Psoas muscle (tissue), 8 donors: ENCODE measurements around the gene TTC27. TPM values are rescaled to one million over a fixed set of nuclear protein-coding genes. Genes with fewer than 3 reads are reported as not detected.

Experiments
- ATAC-seq, 4 donors: fragments of 200-7000 bp; cut with Tn5 transposase; one replicate each; pipeline ENCODE4 v1.9.1; 2020; ENCODE audit warnings: moderate library complexity in 3 of 4, mild to moderate bottlenecking in 2 of 4
- DNase-seq, 2 donors: peaks; one replicate each; pipeline ENCODE4 v3.0.0-alpha.2; 2020
- H3K27ac ChIP-seq: fragments of 200-600 bp; one replicate; pipeline ENCODE4 v1.8.0; 2022
- H3K27me3 ChIP-seq, 3 donors: fragments of 200-600 bp in 1 of 3; one replicate each; pipeline versions ENCODE4 v1.6.1 to v1.8.0; 2013 to 2022; ENCODE audit warnings: low read length in 2 of 3, mild to moderate bottlenecking in 2 of 3, moderate library complexity in 1 of 3; ENCODE audit not compliant: insufficient read depth in 3 of 3
- H3K36me3 ChIP-seq, 2 donors: fragments of 200-600 bp in 1 of 2; one replicate each; pipeline versions ENCODE4 v1.6.1 to v1.8.0; 2013 to 2022; ENCODE audit warnings: low read depth in 1 of 2, mild to moderate bottlenecking in 1 of 2, moderate library complexity in 1 of 2; ENCODE audit not compliant: insufficient read depth in 1 of 2
- H3K4me1 ChIP-seq: fragments of 200-600 bp; one replicate; pipeline ENCODE4 v1.8.0; 2022
- H3K4me3 ChIP-seq: fragments of 200-600 bp; one replicate; pipeline ENCODE4 v1.8.0; 2022; ENCODE audit warnings: mild to moderate bottlenecking
- H3K9me3 ChIP-seq: fragments of 200-600 bp; one replicate; pipeline ENCODE4 v1.8.0; 2022
- CTCF ChIP-seq: fragments of 200-600 bp; IDR thresholded peaks from one replicate; pipeline ENCODE4 v1.8.0; 2022; ENCODE audit warnings: antibody characterized with exemption
- WGBS, 3 donors: extraction: QIAGEN DNeasy Blood & Tissue Kit; methylation state at CpG; one replicate each; pipeline versions ENCODE4 v1.1.6 to v1.1.7; 2013; 5-methylcytosine and 5-hydroxymethylcytosine counted together
- intact Hi-C, 2 donors: fragments of 100-400 bp; cut with DNase I; formaldehyde crosslinking; loops; one replicate each; pipeline versions ENCODE4 v1.11.0 to v1.14.2; 2022
- polyA plus RNA-seq, 3 donors: library from polyadenylated mRNA; stranded (reverse); fragments of 200-250 nt; gene quantifications; one replicate each; pipeline ENCODE4 v1.2.3, GENCODE V29; 2013
- total RNA-seq, 4 donors: library from RNA; stranded (reverse); fragmentation: NEBNext Ultra II Directional in 2 of 4; extraction: Animal tissue kit (Norgen Biotek cat#: 25700) in 2 of 4; gene quantifications; one replicate each; pipeline versions ENCODE4 v1.2.1 to v1.2.4, GENCODE V29; 2021 to 2023
- donor health status: healthy with polysubstance abuse.
- donor health status: DM: no; HTN: no; CAD: no; lungs with moderate emphysema.
- donor health status: Bipolar disorder and iron deficiency.
- donor health status: healthy.
- donor health status: DM: yes; HTN: yes; CAD: no.
- donor health status: DM: no; HTN: no; CAD: no.
- donor health status: DM: no; HTN: no; CAD: no.
- donor health status: DM: yes; HTN: yes; CAD: no.

TTC27 gene
- total and polyA plus RNA-seq, 7 donors: 8.7 to 15.4 (median 12.2) TPM

- WGBS, 3 donors: 93 to 98% (median 95%) methylated on average over 5 of the region's 5 CpGs
- intact Hi-C loops: no loop called here
These were observed 179.8 kb downstream of the TTC27 start for GRCh38 chr2:32807662-32808061.

GRCh38 chr2:32810909-32811495, 183.2 kb downstream of the TTC27 start:
- H3K36me3 ChIP-seq: peaks cover 2 to 15% of the 10 kb centered on the region in 2 donors
- WGBS, 3 donors: 70 to 81% (median 79%) methylated on average over 4 of the region's 4 CpGs
- H3K27me3 ChIP-seq: no peaks in the 10 kb centered on the region
- DNase-seq (no peak), ATAC-seq (no peak)
- intact Hi-C loops: no loop called here
- no peaks in the 10 kb centered on the region for H3K9me3 ChIP-seq
- no peak overlapping the region for H3K27ac ChIP-seq
- H3K4me1 ChIP-seq: no peaks in the 10 kb centered on the region
- TF ChIP-seq CTCF: no peak
- H3K4me3 ChIP-seq: no peak overlapping the region

More at GRCh38 chr2:32807662-32808061, 179.8 kb downstream of the TTC27 start:
- H3K27ac ChIP-seq: no peak overlapping the region
- H3K27me3 ChIP-seq: no peaks in the 10 kb centered on the region
- DNase-seq (no peak), ATAC-seq (no peak)
- H3K4me1 ChIP-seq: no peaks in the 10 kb centered on the region
- no peaks in the 10 kb centered on the region for H3K9me3 ChIP-seq
- no peak overlapping the region for H3K4me3 ChIP-seq
- no peak for TF ChIP-seq CTCF
- H3K36me3 ChIP-seq: peaks cover 0 to 9% of the 10 kb centered on the region in 2 donors

- intact Hi-C loops: no loop called here
- ATAC-seq: no peak
These were observed 183.8 kb downstream of the TTC27 start for GRCh38 chr2:32811696-32812095.

GRCh38 chr2:32812316-32812715, 184.5 kb downstream of the TTC27 start:
- Histone ChIP-seq H3K4me1 (no peaks in the 10 kb centered on the region), H3K27me3 (no peaks in the 10 kb centered on the region), H3K9me3 (no peaks in the 10 kb centered on the region), H3K4me3 (no peak overlapping the region), H3K27ac (no peak overlapping the region), H3K36me3 (peaks cover 2 to 22% of the 10 kb centered on the region in 2 donors)
- no peak for ATAC-seq
- WGBS, 3 donors: 79 to 85% (median 85%) methylated on average over 3 of the region's 3 CpGs
- DNase-seq: no peak
- intact Hi-C loops: no loop called here
- TF ChIP-seq CTCF: no peak

More at GRCh38 chr2:32811696-32812095, 183.8 kb downstream of the TTC27 start:
- Histone ChIP-seq H3K27ac (no peak overlapping the region), H3K9me3 (no peaks in the 10 kb centered on the region), H3K27me3 (no peaks in the 10 kb centered on the region), H3K4me1 (no peaks in the 10 kb centered on the region), H3K36me3 (peaks cover 2 to 16% of the 10 kb centered on the region in 2 donors), H3K4me3 (no peak overlapping the region)
- TF ChIP-seq CTCF: no peak
- DNase-seq: no peak
- 73 to 84% (median 75%) methylated on average over 5 of the region's 5 CpGs for WGBS, 3 donors

GRCh38 chr2:32820088-32820487, 192.2 kb downstream of the TTC27 start:
- H3K4me1 ChIP-seq: peaks cover 14% of the 10 kb centered on the region
- H3K36me3 ChIP-seq: peaks cover 0 to 9% of the 10 kb centered on the region in 2 donors
- H3K27ac ChIP-seq: no peak overlapping the region
- ATAC-seq (no peak), DNase-seq (no peak)
- intact Hi-C loops: loop anchor here in 1 of 2 donors (5.0 kb wide), 1 partner anchor 33 kb away; no protein-coding TSS in a partner anchor
- no peak overlapping the region for H3K4me3 ChIP-seq
- 73 to 83% (median 74%) methylated on average over 3 of the region's 3 CpGs for WGBS, 3 donors
- TF ChIP-seq CTCF: no peak
- H3K27me3 ChIP-seq: no peaks in the 10 kb centered on the region
- H3K9me3 ChIP-seq: no peaks in the 10 kb centered on the region
